GM15510 (cell line): ENCODE measurements around the gene IL26.

Source experiments
- POLR2A ChIP-seq: IDR thresholded peaks from 3 replicates; pipeline ENCODE4 v1.6.1; 2011; ENCODE audit warnings: borderline replicate concordance; ENCODE audit not compliant: insufficient read length; ENCODE audit errors: extremely low read depth

Gene IL26

DNA sequence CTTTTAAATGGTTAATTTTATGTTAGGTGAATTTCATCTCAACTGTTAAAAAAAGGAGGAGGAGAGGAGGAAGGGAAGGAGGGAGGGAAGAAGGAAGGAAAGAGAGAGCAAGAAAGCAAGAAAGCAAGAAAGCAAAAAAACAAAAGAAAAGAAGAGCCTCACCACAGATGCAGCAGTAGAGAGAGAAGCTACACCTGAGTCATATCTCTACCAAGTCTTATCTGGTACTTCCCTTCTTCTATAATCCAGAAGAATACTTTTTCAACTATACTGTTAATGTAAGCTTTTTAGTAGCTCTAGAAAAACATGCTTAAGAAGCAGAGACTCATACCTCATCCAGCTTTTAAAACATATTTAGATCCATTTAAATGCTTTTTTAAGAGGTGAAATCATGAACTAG, 5.6 kb upstream of the IL26 start:
- no peak for TF ChIP-seq POLR2A

DNA sequence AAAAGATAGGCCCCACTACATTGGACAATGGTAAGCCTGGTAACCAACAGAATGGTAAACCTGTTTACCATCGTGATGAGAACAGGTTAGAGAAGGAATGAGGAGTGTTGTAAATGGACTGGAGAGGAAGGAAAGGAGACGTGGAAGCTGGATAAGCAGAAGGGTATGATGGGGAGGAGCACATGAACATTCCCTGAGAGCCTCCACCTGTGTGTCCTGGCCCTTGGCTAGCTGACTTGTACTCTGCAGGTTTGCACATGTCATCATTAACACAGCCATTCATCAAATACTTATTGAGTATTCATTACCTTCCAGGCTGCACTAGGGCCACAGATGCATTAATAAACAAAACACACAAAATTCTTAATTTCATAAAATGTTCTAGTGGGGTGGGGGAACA, 4.3 kb upstream of the IL26 start:
- TF ChIP-seq POLR2A: no peak

DNA sequence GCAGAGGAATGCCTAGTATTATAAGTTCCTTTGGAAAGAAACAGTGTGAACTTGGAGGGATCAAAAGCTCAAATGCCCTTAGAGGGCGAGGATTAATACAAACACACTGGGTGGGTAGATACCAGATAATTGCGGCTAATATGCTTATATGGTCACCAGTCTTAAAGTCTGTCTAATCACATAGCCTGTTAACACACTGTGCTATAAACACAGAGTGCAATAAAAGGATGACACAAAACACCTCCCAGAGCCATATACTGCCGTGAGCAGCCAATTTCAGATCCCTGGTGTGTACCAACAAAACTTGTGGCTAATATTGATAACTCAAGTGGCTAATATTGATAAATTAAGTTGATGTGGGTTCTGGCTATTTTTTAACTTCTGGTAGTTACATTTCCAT, 1.7 kb upstream of the IL26 start:
- TF ChIP-seq POLR2A: no peak

DNA sequence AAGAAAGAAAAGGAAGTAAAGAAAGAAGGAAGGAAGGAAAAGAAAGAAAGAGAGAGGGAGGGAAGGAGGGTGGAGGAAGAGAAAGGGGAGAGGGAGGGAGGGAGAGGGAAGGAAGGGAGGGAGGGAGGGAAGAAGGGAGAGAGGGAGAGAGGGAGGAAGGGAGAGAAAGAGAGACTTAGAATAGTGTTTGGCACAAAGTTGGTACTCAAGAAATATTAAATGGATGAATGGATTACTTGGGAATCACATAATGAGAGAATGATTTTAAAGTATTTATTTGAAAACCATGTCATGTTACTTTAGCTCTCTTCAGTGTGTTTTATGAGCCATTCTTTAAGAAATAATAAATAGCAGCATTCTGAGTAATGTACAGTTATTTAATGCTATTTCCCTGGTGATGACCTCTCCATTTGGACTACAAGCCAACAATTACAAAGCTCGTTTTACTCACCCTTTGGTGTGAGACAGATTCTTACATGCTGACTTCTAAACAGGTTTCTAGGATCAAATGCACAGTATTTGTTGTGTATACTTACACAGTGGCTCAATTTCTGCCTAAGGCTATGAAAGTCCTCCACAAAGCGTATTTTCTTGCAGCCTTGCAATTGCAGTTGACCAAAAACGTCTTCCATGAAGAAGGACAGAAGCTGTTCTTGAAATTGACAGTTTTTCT, 861 bp downstream of the IL26 start:
- TF ChIP-seq POLR2A: no peak

- TF ChIP-seq POLR2A: no peak
These were observed 2.4 kb downstream of the IL26 start for GRCh38 chr12:68223067-68223747.

DNA sequence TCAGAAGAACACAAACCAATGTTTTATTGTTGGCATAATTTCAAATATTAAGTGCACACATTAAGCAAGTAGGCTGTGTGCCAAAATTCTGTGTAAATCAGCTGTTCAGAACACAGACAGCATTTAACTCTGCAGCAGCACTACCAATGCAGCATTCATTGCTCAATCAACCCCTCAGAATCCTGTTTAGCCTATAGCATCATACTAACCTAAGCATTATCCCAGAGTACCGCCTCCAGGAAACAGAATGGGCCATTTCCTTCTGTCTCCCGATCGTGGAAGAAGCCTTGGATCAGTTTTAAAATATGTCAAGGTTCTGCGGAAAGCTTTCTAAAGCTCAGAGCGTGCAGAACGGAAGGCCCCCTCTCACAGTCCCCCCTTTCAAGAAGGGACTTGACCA, 3.3 kb downstream of the IL26 start:
- TF ChIP-seq POLR2A: no peak

- TF ChIP-seq POLR2A: no peak
These were observed 4.1 kb downstream of the IL26 start for GRCh38 chr12:68221497-68221896.

DNA sequence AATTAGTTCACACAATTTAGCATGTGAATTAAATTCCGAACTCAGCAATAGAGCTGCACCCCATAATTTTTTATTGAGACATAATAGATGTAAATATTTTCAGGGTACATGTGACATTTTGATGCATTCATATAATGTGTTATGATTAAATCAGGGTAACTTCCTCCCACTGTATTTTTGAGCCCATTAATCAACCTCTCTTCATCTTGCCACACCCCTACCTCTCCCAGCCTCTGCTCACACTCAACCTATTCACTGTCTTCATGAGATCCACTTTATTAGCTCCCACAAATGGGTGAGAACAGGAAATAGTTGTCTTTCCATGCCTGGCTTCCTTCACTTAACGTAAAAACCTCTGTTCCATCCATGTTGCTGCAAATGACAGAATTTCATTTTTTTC, 14.7 kb downstream of the IL26 start:
- no peak for TF ChIP-seq POLR2A

GRCh38 chr12:68207276-68207675, 18.3 kb downstream of the IL26 start:
- no peak for TF ChIP-seq POLR2A

GRCh38 chr12:68206446-68206845, 19.2 kb downstream of the IL26 start:
- TF ChIP-seq POLR2A: no peak

DNA sequence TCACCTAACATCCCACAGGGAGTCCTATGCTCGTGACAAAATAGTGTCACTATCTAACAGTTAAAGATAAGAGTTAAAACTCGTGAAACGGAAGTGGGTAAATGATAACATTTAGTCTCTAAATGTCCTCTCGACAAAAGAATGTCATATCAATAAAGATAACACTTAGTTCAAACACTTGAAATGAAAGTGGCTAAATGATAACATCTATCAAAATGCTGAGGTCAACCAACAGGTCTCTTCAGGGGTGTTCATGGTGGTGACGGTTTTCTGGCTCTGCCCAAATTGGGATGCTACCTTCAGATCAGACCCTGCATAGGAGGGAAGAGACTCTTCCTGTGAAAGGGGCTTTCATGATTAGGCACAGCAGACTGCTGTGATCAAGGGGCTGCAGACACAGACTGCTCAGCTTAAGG, 22.1 kb downstream of the IL26 start:
- TF ChIP-seq POLR2A: no peak

DNA sequence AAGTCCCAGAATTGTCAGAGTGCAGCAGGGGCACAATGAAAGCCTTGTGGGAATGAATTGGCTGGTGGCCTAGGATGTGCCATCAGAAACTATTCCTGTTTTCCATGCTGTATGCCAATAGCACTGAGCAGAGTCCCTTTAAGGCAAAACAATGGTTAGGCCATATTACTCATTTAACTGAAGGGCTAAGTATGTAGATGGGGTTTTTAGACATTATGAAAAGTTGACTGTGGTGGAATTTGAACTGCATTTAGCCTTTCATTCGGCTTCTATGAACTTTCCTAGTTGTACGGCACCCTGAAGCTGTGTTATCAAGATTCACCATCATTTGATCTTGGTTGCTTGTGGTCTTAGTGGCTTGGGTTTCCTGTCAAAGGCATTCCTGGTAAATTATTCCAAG, 24.8 kb downstream of the IL26 start:
- no peak for TF ChIP-seq POLR2A

GRCh38 chr12:68199127-68199526, 26.5 kb downstream of the IL26 start:
- TF ChIP-seq POLR2A: no peak

DNA sequence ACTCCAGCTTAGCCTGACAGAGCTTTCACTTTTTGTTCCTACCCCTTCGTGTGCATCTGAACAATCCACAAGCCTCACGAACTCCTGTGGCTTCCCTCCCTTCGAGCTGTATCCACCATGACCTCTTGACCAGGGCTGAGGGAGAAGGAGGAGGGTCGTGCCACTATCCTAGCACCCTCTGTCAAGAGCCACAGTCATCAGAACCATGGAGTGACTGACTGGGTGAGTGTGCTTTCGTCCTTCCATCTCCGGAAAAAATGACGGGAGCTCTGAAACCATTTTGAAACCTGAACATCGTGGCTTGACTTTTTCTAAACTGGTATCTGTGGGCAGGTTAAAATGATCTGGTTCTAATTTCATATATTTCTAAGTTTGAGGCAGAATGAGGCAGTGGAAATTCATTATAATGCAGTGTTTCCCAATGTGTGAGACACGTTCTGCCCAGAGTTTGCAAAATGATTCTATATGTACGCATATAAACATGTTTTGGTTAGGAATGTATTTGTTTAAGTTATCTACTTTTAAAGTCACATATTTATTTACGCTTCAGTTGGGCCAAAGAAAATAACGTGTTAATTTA, 27.0 kb downstream of the IL26 start:
- no peak for TF ChIP-seq POLR2A

GRCh38 chr12:68190301-68190700, 35.3 kb downstream of the IL26 start:
- no peak for TF ChIP-seq POLR2A

- no peak for TF ChIP-seq POLR2A
These were observed 35.8 kb downstream of the IL26 start for GRCh38 chr12:68189821-68190242.
